AG09309 (cell line): ENCODE data around the gene SLC6A13.

ENCODE experiments used
- DNase-seq: peaks from one replicate; pipeline ENCODE4 v3.0.0-alpha.2; 2010; ENCODE audit warnings: low read depth
- H3K4me3 ChIP-seq: 2 replicates; pipeline ENCODE4 v1.5.1; 2011; ENCODE audit warnings: mild to moderate bottlenecking, low read depth, low read length, moderate library complexity; ENCODE audit not compliant: control insufficient read depth
- CTCF ChIP-seq: IDR thresholded peaks from 2 replicates; pipeline ENCODE4 v1.5.1; 2011; ENCODE audit warnings: mild to moderate bottlenecking, low read depth, low read length, inconsistent platforms; ENCODE audit not compliant: insufficient read depth, control insufficient read depth; ENCODE audit errors: missing control alignments

The SLC6A13 gene

DNA sequence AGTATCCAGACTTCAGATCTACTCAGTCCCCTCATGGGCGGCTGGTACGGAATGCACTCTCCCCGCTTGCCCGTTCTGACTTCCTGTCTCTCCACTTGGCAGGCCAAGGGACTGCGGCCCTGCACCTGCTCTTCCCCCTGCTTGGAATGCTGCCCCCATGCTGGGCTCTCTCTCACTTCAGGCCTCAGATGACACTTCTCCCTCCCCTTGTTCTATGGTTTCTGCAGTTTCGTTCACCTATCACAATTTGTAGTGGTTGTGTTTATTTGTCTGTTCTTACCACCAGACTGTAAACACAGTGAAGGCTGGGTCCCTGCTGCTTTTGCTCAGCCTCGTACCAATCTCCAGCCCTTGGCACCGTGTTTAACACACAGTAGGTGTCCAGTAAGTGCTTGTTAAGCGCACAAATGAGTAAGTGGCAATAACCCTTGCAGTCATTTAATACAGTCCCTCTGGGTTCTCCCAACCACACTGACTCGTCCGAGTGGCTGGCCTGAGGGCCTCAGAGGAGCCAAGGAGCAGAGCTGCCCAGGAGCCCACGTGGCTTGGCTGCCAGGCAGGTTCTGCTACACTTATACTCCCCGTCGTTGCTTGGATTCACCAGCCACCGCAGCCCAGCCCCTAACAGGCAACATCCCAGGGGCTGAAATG lies 60.4 kb downstream of the SLC6A13 start:
- TF ChIP-seq CTCF, result no peak
- no peak for DNase-seq
- H3K4me3 ChIP-seq, result no peak overlapping the region

DNA sequence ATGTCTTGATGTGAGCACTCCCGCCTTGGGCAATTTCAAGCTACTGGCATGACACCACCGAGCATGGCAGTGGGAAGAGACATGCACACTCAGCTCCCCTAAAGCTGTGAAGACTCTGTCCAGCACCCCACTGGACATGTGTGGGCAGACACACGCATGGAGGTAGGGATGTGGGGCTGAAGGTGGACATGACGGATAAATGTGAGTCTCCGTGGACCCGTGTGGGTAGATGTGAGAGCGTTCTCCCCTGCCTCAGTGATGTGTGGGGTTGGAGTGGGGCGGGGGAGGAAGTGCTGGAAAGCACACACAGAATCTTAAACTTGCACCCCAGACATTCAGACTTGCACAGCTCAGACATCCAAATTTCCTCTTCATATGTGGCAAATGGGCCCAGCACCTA lies 61.3 kb downstream of the SLC6A13 start:
- no peak for DNase-seq
- no peak overlapping the region for H3K4me3 ChIP-seq
- no peak for TF ChIP-seq CTCF

GRCh38 chr12:198705-199104 lies 63.9 kb downstream of the SLC6A13 start:
- no peak for TF ChIP-seq CTCF
- no peak overlapping the region for H3K4me3 ChIP-seq
- DNase-seq, result no peak

DNA sequence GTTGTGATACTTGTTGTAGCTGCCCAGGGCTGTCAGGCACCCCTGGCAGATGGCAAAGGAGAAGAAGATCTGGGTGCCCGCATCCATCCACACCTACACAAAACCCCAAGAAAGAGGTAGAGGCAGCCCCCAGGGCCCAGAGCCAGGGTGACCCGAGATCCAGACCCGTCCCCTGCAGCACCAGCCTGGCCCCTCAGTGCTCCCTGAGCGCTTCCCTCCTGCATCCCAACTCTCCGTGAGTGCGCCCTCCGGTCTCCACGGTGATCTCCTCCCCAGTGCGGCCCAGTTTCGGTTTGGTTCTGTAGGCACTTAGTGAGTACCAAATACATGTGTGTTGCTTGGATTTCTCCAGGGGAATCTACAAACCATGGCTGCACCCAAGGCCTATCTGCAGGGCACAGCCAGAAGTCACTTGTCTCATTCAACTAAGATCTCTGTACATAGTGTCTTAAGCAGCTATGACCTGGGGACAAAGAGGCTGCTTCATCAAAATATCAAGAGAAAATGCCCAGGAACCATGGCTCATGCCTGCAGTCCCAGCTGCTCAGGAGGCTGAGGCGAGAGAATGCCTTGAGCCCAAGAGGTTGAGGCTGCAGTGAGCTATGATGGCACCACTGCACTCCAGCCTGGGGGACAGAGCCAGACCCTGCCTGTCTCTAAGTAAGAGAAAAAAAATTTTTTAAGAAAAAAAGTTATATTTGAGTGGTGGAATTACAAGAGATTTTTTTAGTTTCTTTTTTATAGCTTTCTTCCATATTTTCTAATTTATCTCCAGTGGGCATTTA lies 64.5 kb downstream of the SLC6A13 start:
- no peak overlapping the region for H3K4me3 ChIP-seq
- no peak for DNase-seq
- TF ChIP-seq CTCF, result no peak

GRCh38 chr12:197347-197746 lies 65.3 kb downstream of the SLC6A13 start:
- DNase-seq, result no peak
- no peak for TF ChIP-seq CTCF

DNA sequence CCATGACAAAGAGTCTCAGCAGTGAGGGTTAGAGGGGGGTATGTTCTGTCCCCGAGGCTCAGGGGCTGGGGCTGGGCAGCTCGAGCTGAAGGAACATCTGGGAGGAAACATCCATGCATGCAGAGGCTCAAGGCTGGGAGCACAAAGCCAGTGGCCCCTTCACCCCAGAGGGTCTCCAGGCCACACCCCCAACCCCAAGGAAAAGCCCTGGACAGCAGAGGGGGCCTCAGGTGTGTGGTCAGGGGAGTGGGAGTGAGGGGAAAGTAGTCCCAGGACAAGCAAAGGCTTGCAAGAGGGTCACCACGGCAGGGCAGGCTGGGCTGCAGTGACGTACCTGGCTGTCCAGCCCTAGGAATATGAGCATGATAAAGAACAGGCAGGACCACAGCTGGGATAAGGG lies 66.2 kb downstream of the SLC6A13 start:
- DNase-seq, result no peak
- TF ChIP-seq CTCF, result no peak
- no peak overlapping the region for H3K4me3 ChIP-seq

More at GRCh38 chr12:197347-197746, 65.3 kb downstream of the SLC6A13 start:
- no peak overlapping the region for H3K4me3 ChIP-seq
